ENCODE results near the gene HGFAC. TPM values are rescaled to one million over a fixed set of nuclear protein-coding genes. Genes with fewer than 3 reads are reported as not detected.

The HGFAC gene
- total RNA-seq, 2 experiments from 2014 or later, result 0.25 to 0.75 TPM

DNA sequence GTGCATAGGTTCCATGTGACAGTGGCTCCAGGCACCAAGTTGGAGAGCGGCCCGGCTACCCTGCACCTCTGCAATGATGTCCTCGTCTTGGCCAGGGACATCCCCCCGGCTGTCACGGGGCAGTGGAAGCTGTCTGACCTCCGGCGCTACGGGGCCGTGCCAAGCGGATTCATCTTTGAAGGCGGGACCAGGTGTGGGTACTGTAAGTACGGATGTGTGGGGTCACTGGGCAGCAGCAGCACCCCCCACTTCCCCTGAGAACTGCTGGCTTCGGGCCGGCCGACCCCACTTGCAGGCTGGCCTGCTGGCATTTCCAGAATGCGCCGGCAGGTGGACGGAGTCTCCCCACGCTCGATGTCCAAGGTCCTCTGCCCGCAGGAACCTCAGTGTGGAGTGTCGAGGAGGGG lies 34.6 kb downstream of the HGFAC start:
- ATAC-seq (ENCODE audit: poor library complexity), result no peak
- POLR2A ChIA-PET, result no interaction called here

GRCh38 chr4:3476936-3477749 lies 35.4 kb downstream of the HGFAC start:
- no peaks in the 10 kb centered on the region for H3K36me3 ChIP-seq (ENCODE audit: insufficient read depth, low read length)
- Mint-ChIP-seq H3K27ac (no peak overlapping the region), H3K27me3 (peaks cover 19% of the 10 kb centered on the region), H3K36me3 (ENCODE audit: low read depth) (no peaks in the 10 kb centered on the region), H3K9me3 (no peaks in the 10 kb centered on the region), H3K4me3 (no peak overlapping the region), H3K4me1 (ENCODE audit: low read depth) (no peaks in the 10 kb centered on the region)
- peaks cover 7% of the 10 kb centered on the region for H3K4me1 ChIP-seq (ENCODE audit: insufficient read depth, low read length)
- intact Hi-C loops (cut with DNase I, micrococcal nuclease), result no loop called here
- no peak overlapping the region for H3K4me3 ChIP-seq (ENCODE audit: low read length)
- H3K27ac ChIP-seq (ENCODE audit: low read depth in 1 of 2, low read length in 2 of 2), result no peak overlapping the region
- no peak for DNase-seq
- CTCF ChIA-PET, result no interaction called here
- peaks cover 9 to 11% of the 10 kb centered on the region in 2 experiments for H3K27me3 ChIP-seq (ENCODE audit: control insufficient read depth in 1 of 2, insufficient read depth in 2 of 2, low read length in 2 of 2)
- TF ChIP-seq, protein P1, sequence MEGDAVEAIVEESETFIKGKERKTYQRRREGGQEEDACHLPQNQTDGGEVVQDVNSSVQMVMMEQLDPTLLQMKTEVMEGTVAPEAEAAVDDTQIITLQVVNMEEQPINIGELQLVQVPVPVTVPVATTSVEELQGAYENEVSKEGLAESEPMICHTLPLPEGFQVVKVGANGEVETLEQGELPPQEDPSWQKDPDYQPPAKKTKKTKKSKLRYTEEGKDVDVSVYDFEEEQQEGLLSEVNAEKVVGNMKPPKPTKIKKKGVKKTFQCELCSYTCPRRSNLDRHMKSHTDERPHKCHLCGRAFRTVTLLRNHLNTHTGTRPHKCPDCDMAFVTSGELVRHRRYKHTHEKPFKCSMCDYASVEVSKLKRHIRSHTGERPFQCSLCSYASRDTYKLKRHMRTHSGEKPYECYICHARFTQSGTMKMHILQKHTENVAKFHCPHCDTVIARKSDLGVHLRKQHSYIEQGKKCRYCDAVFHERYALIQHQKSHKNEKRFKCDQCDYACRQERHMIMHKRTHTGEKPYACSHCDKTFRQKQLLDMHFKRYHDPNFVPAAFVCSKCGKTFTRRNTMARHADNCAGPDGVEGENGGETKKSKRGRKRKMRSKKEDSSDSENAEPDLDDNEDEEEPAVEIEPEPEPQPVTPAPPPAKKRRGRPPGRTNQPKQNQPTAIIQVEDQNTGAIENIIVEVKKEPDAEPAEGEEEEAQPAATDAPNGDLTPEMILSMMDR (IDR thresholded peaks at IDR 0.05), result no peak
- ATAC-seq (ENCODE audit: poor library complexity), result no peak
- POLR2A ChIA-PET, result no interaction called here
- peaks cover 0 to 10% of the 10 kb centered on the region in 2 experiments for H3K9me3 ChIP-seq (ENCODE audit: control insufficient read depth in 1 of 2, insufficient read depth in 1 of 2, low read length in 2 of 2)

More for the DNA sequence above, 34.6 kb downstream of the HGFAC start:
- Histone ChIP-seq H3K4me3 (ENCODE audit: low read length) (no peak overlapping the region), H3K4me1 (ENCODE audit: insufficient read depth, low read length) (peaks cover 7% of the 10 kb centered on the region), H3K27me3 (ENCODE audit: control insufficient read depth in 1 of 2, insufficient read depth in 2 of 2, low read length in 2 of 2) (peaks cover 9 to 11% of the 10 kb centered on the region in 2 experiments), H3K27ac (ENCODE audit: low read depth in 1 of 2, low read length in 2 of 2) (no peak overlapping the region), H3K36me3 (ENCODE audit: insufficient read depth, low read length) (no peaks in the 10 kb centered on the region), H3K9me3 (ENCODE audit: control insufficient read depth in 1 of 2, insufficient read depth in 1 of 2, low read length in 2 of 2) (peaks cover 0 to 10% of the 10 kb centered on the region in 2 experiments)
- no peak overlapping the region for H3K27ac Mint-ChIP-seq
- H3K4me3 Mint-ChIP-seq, result no peak overlapping the region
- TF ChIP-seq, protein P1 (IDR thresholded peaks at IDR 0.05), result no peak
- DNase-seq, result no peak
- H3K27me3 Mint-ChIP-seq, result peaks cover 11% of the 10 kb centered on the region
- CTCF ChIA-PET, result no interaction called here
- no peaks in the 10 kb centered on the region for H3K9me3 Mint-ChIP-seq
- no peaks in the 10 kb centered on the region for H3K36me3 Mint-ChIP-seq (ENCODE audit: low read depth)
- intact Hi-C loops (cut with DNase I, micrococcal nuclease), result no loop called here
- H3K4me1 Mint-ChIP-seq (ENCODE audit: low read depth), result no peaks in the 10 kb centered on the region

- Mint-ChIP-seq H3K4me3 (no peak overlapping the region), H3K36me3 (ENCODE audit: low read depth) (no peaks in the 10 kb centered on the region), H3K27me3 (peaks cover 19% of the 10 kb centered on the region), H3K27ac (no peak overlapping the region), H3K4me1 (ENCODE audit: low read depth) (no peaks in the 10 kb centered on the region), H3K9me3 (no peaks in the 10 kb centered on the region)
- TF ChIP-seq, protein P1 (IDR thresholded peaks at IDR 0.05), result no peak
- Histone ChIP-seq H3K36me3 (ENCODE audit: insufficient read depth, low read length) (no peaks in the 10 kb centered on the region), H3K27me3 (ENCODE audit: control insufficient read depth in 1 of 2, insufficient read depth in 2 of 2, low read length in 2 of 2) (peaks cover 9 to 15% of the 10 kb centered on the region in 2 experiments), H3K27ac (ENCODE audit: low read depth in 1 of 2, low read length in 2 of 2) (no peak overlapping the region), H3K4me1 (ENCODE audit: insufficient read depth, low read length) (peaks cover 7% of the 10 kb centered on the region), H3K9me3 (ENCODE audit: control insufficient read depth in 1 of 2, insufficient read depth in 1 of 2, low read length in 2 of 2) (peaks cover 0 to 10% of the 10 kb centered on the region in 2 experiments), H3K4me3 (ENCODE audit: low read length) (no peak overlapping the region)
- ATAC-seq (ENCODE audit: poor library complexity) (no peak), DNase-seq (no peak)
- ChIA-PET POLR2A (no interaction called here), CTCF (no interaction called here)
- intact Hi-C loops (cut with DNase I, micrococcal nuclease), result no loop called here
Observed at GRCh38 chr4:3477750-3478430, 36.1 kb downstream of the HGFAC start.

Data from CD4-positive, alpha-beta T cell (primary cell).